ENCODE results near the gene USP49. TPM values are rescaled to one million over a fixed set of nuclear protein-coding genes. Genes with fewer than 3 reads are reported as not detected.

Gene USP49
- total RNA-seq, 5 donors from 2014 or later (not counting 1 experiment from before 2014, with no cell fraction given): 2.5 to 5.2 (median 3.3) TPM

DNA sequence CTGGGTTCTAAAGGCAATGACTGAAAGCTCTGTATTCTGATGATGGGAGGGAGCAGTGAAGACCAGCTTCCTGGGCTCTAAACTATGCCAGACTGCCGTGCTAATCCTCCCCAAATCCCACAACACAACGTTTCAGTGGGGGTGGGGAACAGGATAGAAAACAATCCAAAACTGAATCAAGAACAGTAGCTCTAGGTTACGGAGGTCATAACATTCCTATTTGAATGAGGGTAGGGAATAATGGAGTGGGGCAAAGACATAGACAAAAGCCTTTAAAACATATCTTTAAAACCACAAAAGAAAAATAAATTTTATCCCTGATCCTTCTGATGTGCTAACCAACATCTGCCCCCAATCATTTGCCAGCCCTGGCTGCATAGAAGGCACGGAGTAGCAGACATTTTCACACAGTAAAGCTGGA is 7.8 kb downstream of the USP49 start:
- Mint-ChIP-seq H3K4me1 (peaks cover 0 to 1% (median 0%) of the 10 kb centered on the region in 3 donors), H3K27me3 (no peaks in the 10 kb centered on the region), H3K27ac (no peak overlapping the region), H3K4me3 (no peak overlapping the region), H3K9me3 (no peaks in the 10 kb centered on the region), H3K36me3 (no peaks in the 10 kb centered on the region)
- Histone ChIP-seq H3K27ac (ENCODE audit: low read length) (no peak overlapping the region), H3K9me3 (no peaks in the 10 kb centered on the region), H3K36me3 (ENCODE audit: control insufficient read depth in 2 of 2, extremely low read depth in 1 of 2, insufficient read depth in 1 of 2, low read length in 1 of 2) (no peaks in the 10 kb centered on the region), H3K4me3 (ENCODE audit: control insufficient read depth in 1 of 2, extremely low read depth in 1 of 2, low read length in 1 of 2) (no peak overlapping the region), H3K4me1 (ENCODE audit: control insufficient read depth in 1 of 2, extremely low read depth in 1 of 2, insufficient read depth in 2 of 2, low read length in 2 of 2) (no peaks in the 10 kb centered on the region), H3K27me3 (replicated peaks in 1 of 2; ENCODE audit: control insufficient read depth in 2 of 2, extremely low read depth in 1 of 2, insufficient read depth in 2 of 2, low read length in 1 of 2) (no peaks in the 10 kb centered on the region)
- no CpG with 5 or more reads among the region's 4 CpGs for WGBS (ENCODE audit: insufficient coverage)
- no peak for DNase-seq
- POLR2A ChIA-PET: interaction anchor here in 1 of 2 donors (0.6 to 0.7 kb wide), 2 partner anchors 214 to 403 kb away, joined by 6 to 8 read pairs; no protein-coding TSS in a partner anchor
- CTCF ChIA-PET: interaction anchor here (0.6 to 1.5 kb wide), 5 partner anchors 9 to 607 kb away, joined by 3 to 5 read pairs (median 3); partner anchors contain the start of gene TAF8 (in 1 of the 2)
- no peak for ATAC-seq (replicated peaks in 1 of 4)

DNA sequence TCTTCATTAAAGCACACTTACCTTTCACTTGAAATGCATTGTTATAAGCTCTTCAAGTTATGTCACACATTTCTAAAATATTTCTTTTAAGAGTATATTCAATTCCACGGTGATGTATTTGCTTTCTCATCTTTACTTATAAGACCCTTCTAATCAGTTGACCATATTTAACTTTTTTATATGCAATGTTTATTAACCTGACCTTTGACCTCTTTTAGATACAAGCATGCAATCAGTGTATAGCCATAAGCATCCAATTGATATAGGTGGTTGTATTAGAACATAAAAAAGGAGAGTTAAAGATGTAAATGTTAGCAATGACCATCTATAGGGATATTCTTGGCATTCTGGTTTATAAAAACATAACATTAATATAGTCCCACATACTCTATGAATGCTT is 9.2 kb downstream of the USP49 start:
- no peaks in the 10 kb centered on the region for H3K36me3 ChIP-seq (ENCODE audit: control insufficient read depth in 2 of 2, extremely low read depth in 1 of 2, insufficient read depth in 1 of 2, low read length in 1 of 2)
- H3K9me3 Mint-ChIP-seq: no peaks in the 10 kb centered on the region
- H3K4me1 Mint-ChIP-seq: no peaks in the 10 kb centered on the region
- WGBS (ENCODE audit: insufficient coverage): no CpG with 5 or more reads among the region's 1 CpG
- H3K4me3 Mint-ChIP-seq: no peak overlapping the region
- no peaks in the 10 kb centered on the region for H3K9me3 ChIP-seq
- POLR2A ChIA-PET: no interaction called here
- H3K27me3 Mint-ChIP-seq: no peaks in the 10 kb centered on the region
- no peak for DNase-seq
- no peak overlapping the region for H3K4me3 ChIP-seq (ENCODE audit: control insufficient read depth in 1 of 2, extremely low read depth in 1 of 2, low read length in 1 of 2)
- H3K36me3 Mint-ChIP-seq: no peaks in the 10 kb centered on the region
- no peaks in the 10 kb centered on the region for H3K27me3 ChIP-seq (replicated peaks in 1 of 2; ENCODE audit: control insufficient read depth in 2 of 2, extremely low read depth in 1 of 2, insufficient read depth in 2 of 2, low read length in 1 of 2)
- no peak overlapping the region for H3K27ac ChIP-seq (ENCODE audit: low read length)
- ATAC-seq (replicated peaks in 1 of 4): no peak
- CTCF ChIA-PET: no interaction called here
- no peaks in the 10 kb centered on the region for H3K4me1 ChIP-seq (ENCODE audit: control insufficient read depth in 1 of 2, extremely low read depth in 1 of 2, insufficient read depth in 2 of 2, low read length in 2 of 2)
- H3K27ac Mint-ChIP-seq: no peak overlapping the region

DNA sequence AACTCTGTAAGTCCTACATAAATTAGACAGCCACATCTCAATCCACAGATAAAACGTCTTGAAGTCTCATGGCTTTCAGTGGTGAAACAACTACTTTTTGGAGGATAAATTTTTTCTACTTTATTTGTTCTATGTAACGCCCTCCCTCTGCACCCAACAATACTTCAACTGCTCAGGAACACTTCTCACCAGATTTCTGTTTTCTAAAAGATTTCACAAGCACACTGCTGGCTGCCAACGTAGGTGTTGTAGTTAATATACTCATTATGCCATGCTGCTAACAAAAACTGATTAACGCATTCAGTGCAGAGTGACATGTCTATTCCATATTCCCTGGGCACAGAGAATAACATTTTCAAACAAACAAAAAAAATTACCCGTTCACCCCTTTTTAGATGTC is 10.2 kb downstream of the USP49 start:
- Histone ChIP-seq H3K36me3 (ENCODE audit: control insufficient read depth in 2 of 2, extremely low read depth in 1 of 2, insufficient read depth in 1 of 2, low read length in 1 of 2) (no peaks in the 10 kb centered on the region), H3K27ac (ENCODE audit: low read length) (no peak overlapping the region), H3K27me3 (replicated peaks in 1 of 2; ENCODE audit: control insufficient read depth in 2 of 2, extremely low read depth in 1 of 2, insufficient read depth in 2 of 2, low read length in 1 of 2) (no peaks in the 10 kb centered on the region), H3K4me3 (ENCODE audit: control insufficient read depth in 1 of 2, extremely low read depth in 1 of 2, low read length in 1 of 2) (no peak overlapping the region), H3K4me1 (ENCODE audit: control insufficient read depth in 1 of 2, extremely low read depth in 1 of 2, insufficient read depth in 2 of 2, low read length in 2 of 2) (no peaks in the 10 kb centered on the region), H3K9me3 (no peaks in the 10 kb centered on the region)
- Mint-ChIP-seq H3K27ac (no peak overlapping the region), H3K27me3 (no peaks in the 10 kb centered on the region), H3K36me3 (no peaks in the 10 kb centered on the region), H3K4me3 (no peak overlapping the region), H3K4me1 (no peaks in the 10 kb centered on the region), H3K9me3 (no peaks in the 10 kb centered on the region)
- ChIA-PET CTCF (no interaction called here), POLR2A (no interaction called here)
- no CpG with 5 or more reads among the region's 5 CpGs for WGBS (ENCODE audit: insufficient coverage)
- no peak for DNase-seq
- ATAC-seq (replicated peaks in 1 of 4): no peak

GRCh38 chr6:41881506-41881905 is 13.7 kb downstream of the USP49 start:
- no peak overlapping the region for H3K4me3 ChIP-seq (ENCODE audit: control insufficient read depth in 1 of 2, extremely low read depth in 1 of 2, low read length in 1 of 2)
- H3K36me3 ChIP-seq (ENCODE audit: control insufficient read depth in 2 of 2, extremely low read depth in 1 of 2, insufficient read depth in 1 of 2, low read length in 1 of 2): no peaks in the 10 kb centered on the region
- no peaks in the 10 kb centered on the region for H3K9me3 Mint-ChIP-seq
- no peaks in the 10 kb centered on the region for H3K27me3 Mint-ChIP-seq
- no CpG with 5 or more reads among the region's 1 CpG for WGBS (ENCODE audit: insufficient coverage)
- H3K4me1 ChIP-seq (ENCODE audit: control insufficient read depth in 1 of 2, extremely low read depth in 1 of 2, insufficient read depth in 2 of 2, low read length in 2 of 2): no peaks in the 10 kb centered on the region
- H3K36me3 Mint-ChIP-seq: no peaks in the 10 kb centered on the region
- ChIA-PET CTCF (no interaction called here), POLR2A (no interaction called here)
- H3K4me3 Mint-ChIP-seq: no peak overlapping the region
- no peaks in the 10 kb centered on the region for H3K27me3 ChIP-seq (replicated peaks in 1 of 2; ENCODE audit: control insufficient read depth in 2 of 2, extremely low read depth in 1 of 2, insufficient read depth in 2 of 2, low read length in 1 of 2)
- no peak overlapping the region for H3K27ac ChIP-seq (ENCODE audit: low read length)
- no peak for DNase-seq
- ATAC-seq (replicated peaks in 1 of 4): no peak
- no peaks in the 10 kb centered on the region for H3K4me1 Mint-ChIP-seq
- H3K9me3 ChIP-seq: no peaks in the 10 kb centered on the region
- H3K27ac Mint-ChIP-seq: no peak overlapping the region

- H3K36me3 ChIP-seq (ENCODE audit: control insufficient read depth in 2 of 2, extremely low read depth in 1 of 2, insufficient read depth in 1 of 2, low read length in 1 of 2): no peaks in the 10 kb centered on the region
- Mint-ChIP-seq H3K27me3 (no peaks in the 10 kb centered on the region), H3K9me3 (no peaks in the 10 kb centered on the region), H3K4me3 (no peak overlapping the region), H3K4me1 (no peaks in the 10 kb centered on the region), H3K36me3 (no peaks in the 10 kb centered on the region), H3K27ac (no peak overlapping the region)
- no peak for DNase-seq
- H3K27me3 ChIP-seq (replicated peaks in 1 of 2; ENCODE audit: control insufficient read depth in 2 of 2, extremely low read depth in 1 of 2, insufficient read depth in 2 of 2, low read length in 1 of 2): no peaks in the 10 kb centered on the region
- no peaks in the 10 kb centered on the region for H3K9me3 ChIP-seq
- 83% methylated on average over 3 of the region's 5 CpGs for whole genome bisulfite sequencing (ENCODE audit: insufficient coverage)
- ChIA-PET POLR2A (no interaction called here), CTCF (no interaction called here)
- ATAC-seq (replicated peaks in 1 of 4): no peak
- H3K4me1 ChIP-seq (ENCODE audit: control insufficient read depth in 1 of 2, extremely low read depth in 1 of 2, insufficient read depth in 2 of 2, low read length in 2 of 2): no peaks in the 10 kb centered on the region
- no peak overlapping the region for H3K27ac ChIP-seq (ENCODE audit: low read length)
- no peak overlapping the region for H3K4me3 ChIP-seq (ENCODE audit: control insufficient read depth in 1 of 2, extremely low read depth in 1 of 2, low read length in 1 of 2)
Observed at GRCh38 chr6:41878961-41879405, 16.2 kb downstream of the USP49 start.

GRCh38 chr6:41878246-41878645 is 16.9 kb downstream of the USP49 start:
- 100% methylated on average over 1 of the region's 2 CpGs for WGBS (ENCODE audit: insufficient coverage)
- Histone ChIP-seq H3K4me1 (ENCODE audit: control insufficient read depth in 1 of 2, extremely low read depth in 1 of 2, insufficient read depth in 2 of 2, low read length in 2 of 2) (no peaks in the 10 kb centered on the region), H3K27ac (ENCODE audit: low read length) (no peak overlapping the region), H3K4me3 (ENCODE audit: control insufficient read depth in 1 of 2, extremely low read depth in 1 of 2, low read length in 1 of 2) (no peak overlapping the region), H3K36me3 (ENCODE audit: control insufficient read depth in 2 of 2, extremely low read depth in 1 of 2, insufficient read depth in 1 of 2, low read length in 1 of 2) (no peaks in the 10 kb centered on the region), H3K27me3 (replicated peaks in 1 of 2; ENCODE audit: control insufficient read depth in 2 of 2, extremely low read depth in 1 of 2, insufficient read depth in 2 of 2, low read length in 1 of 2) (no peaks in the 10 kb centered on the region), H3K9me3 (no peaks in the 10 kb centered on the region)
- Mint-ChIP-seq H3K9me3 (no peaks in the 10 kb centered on the region), H3K4me1 (no peaks in the 10 kb centered on the region), H3K27me3 (no peaks in the 10 kb centered on the region), H3K4me3 (no peak overlapping the region), H3K36me3 (no peaks in the 10 kb centered on the region), H3K27ac (no peak overlapping the region)
- ATAC-seq (replicated peaks in 1 of 4) (no peak), DNase-seq (no peak)
- POLR2A ChIA-PET: no interaction called here
- CTCF ChIA-PET: interaction anchor here in 1 of 2 donors (0.7 kb wide), 1 partner anchor 9 kb away, joined by 3 read pairs; no protein-coding TSS in a partner anchor

All from T-cell (primary cell).